ENCODE measurements around the gene DDX3X.
"Not testable (repeated sequence)": the region's sequence is repeated elsewhere in the genome, so short reads cannot be mapped to it uniquely, and the experiment has no call there.

Gene DDX3X

DNA sequence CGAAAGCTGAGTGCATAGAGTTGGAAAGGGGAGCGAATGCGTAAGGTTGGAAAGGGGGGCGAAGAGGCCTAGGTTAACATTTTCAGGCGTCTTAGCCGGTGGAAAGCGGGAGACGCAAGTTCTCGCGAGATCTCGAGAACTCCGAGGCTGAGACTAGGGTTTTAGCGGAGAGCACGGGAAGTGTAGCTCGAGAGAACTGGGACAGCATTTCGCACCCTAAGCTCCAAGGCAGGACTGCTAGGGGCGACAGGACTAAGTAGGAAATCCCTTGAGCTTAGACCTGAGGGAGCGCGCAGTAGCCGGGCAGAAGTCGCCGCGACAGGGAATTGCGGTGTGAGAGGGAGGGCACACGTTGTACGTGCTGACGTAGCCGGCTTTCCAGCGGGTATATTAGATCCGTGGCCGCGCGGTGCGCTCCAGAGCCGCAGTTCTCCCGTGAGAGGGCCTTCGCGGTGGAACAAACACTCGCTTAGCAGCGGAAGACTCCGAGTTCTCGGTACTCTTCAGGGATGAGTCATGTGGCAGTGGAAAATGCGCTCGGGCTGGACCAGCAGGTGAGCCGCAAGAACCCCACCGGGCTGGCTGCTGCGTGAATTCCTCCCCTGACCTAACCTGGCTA lies at the start of gene DDX3X:
DDX3X (plus strand) TSS at position 419 of the 619 bp plus-strand sequence; CDS start at position 510, 91 bp downstream.
- peak; percentile 77 for DNase-seq

DNA sequence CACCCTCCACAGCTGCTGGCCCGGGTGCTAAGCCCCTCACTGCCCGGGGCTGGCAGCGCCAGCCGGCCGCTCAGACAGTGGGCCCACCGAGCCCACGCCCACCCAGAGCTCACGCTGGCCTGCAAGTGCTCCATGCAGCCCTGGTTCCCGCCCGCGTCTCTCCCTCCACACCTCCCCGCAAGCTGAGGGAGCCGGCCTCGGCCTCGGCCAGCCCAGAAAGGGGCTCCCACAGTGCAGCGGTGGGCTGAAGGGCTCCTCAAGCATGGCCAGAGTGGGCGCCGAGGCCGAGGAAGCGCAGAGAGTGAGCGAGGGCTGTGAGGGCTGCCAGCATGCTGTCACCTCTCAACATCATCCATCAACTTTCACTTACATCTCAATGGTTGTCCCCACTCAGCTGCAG lies 48.0 kb upstream of the DDX3X start:
- not testable (repeated sequence) for DNase-seq

DNA sequence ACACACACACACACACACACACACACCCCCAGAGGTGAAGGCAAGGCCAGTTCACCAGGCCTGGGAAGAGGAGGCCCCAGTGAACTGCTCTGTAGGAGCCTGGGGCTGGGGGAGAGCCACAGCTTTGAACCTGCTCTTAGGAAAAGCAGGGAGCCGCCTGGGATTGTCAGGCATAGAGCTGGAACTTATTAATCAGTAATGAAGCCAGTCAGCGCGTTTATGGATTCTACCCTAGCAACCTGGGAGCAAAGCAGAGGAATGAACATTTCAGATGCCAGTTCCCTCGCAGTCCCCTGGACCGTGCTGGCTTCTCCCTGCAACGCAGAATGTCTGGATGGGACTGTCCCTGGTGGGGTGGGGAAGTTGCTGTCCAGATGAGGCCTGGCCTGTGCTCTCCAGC lies 45.3 kb upstream of the DDX3X start:
- DNase-seq: no peak

DNA sequence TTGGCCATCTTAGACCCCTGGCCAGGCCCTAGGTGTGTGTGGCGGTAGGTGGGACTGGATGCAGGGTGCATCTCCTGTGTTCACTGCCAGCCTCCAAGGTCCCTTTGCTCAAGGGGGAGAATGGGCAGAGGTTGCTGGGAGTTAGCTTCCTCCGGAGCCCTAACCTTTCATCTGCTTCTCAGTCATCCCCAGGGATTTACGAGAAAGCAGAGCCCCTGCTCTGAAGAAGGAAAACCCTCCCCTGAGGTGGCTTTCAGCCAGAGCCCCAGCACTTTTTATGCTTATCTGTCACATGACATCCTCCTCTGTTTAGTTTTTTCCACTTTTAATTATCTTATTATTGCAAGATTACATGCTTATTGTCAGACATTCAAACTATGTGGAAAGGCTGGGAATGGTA lies 44.9 kb upstream of the DDX3X start:
- DNase-seq: no peak

DNA sequence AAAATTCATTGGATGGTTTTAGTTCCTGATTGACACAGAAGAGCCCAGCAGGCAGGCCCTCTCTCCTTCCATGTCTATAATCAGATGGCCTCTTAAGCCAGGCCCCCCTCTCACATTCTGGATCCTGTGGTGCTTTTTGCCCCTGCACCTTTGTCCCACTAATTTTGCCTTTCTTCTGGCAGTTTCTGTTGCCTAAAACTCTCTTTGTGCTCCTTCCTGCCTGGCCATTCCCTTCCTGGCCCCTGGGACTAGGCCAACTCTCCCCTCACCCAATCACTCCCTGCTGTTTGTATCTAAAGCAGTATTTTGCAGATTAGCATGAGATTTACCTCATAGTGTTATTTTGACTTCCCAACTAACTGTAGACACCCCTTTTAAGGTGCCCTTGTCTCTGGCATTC lies 42.7 kb upstream of the DDX3X start:
- no peak for DNase-seq

DNA sequence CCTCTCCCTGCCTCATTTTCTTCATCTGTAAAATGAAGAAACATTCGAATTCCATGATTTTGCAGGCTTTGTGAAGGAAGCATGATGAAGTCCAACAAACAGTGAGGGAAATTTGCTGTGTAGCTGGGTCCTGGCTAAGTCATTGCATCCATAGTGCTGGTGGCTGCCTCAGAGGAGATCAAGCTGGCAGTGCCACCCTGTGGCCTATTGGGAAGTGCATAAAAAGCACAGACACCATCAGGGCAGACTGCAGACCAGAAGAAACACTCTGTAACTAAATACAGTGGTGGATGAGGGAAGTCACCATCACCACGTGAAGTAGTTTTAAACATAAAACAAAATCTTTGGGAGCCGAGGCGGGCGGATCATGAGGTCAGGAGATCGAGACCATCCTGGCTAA lies 40.7 kb upstream of the DDX3X start:
- no peak for DNase-seq

DNA sequence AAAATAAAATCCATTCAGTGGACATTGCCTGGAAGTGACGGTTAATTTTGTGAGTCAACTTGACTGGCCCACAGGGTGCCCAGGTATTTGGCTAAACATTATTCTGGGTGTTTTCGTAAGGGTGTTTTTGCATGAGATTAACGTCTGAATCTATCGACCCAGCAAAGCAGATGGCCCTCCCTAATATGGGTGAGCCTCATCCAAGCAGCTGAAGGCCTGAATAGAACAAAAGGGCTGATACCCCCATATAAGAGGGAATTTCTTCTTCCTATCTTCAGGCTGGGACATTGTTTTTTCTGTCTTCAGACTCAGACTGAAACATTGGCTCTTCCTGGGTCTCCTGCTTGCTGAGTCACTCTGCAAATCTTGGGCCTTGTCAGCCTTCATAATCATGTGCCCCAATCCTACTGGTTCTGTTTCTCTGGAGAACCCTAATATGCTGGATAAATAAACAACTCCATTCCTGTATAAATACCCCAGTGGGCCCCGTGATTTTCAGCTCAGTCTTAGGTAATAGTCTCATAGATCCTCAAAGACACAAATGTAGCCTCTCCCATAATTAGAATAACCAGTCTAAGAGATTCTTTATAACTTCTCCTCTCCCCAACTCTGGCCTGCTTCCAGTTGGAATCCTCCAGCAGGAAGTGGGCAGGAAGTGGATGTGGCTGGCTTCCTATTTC lies 33.1 kb upstream of the DDX3X start:
- no peak for DNase-seq

DNA sequence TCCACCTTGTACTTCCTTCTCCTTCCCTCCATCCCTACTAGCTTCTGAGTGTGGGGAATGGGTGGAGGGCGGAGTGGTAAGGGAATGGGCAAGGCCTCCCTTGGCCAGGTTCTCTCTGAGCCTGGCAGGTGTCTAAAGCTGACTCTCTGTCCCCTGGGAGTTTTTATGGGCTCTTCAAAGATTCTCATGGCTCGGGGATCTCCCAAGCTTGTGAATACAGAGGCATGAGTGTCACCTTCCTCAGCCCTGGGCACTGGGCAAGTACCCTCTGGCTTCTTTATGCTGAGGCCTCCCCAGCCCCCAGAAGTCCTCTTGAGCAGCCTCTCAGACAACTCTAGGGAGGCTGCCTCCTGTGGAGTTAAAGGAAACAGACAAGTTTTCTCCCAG lies 32.5 kb upstream of the DDX3X start:
- DNase-seq: no peak

DNA sequence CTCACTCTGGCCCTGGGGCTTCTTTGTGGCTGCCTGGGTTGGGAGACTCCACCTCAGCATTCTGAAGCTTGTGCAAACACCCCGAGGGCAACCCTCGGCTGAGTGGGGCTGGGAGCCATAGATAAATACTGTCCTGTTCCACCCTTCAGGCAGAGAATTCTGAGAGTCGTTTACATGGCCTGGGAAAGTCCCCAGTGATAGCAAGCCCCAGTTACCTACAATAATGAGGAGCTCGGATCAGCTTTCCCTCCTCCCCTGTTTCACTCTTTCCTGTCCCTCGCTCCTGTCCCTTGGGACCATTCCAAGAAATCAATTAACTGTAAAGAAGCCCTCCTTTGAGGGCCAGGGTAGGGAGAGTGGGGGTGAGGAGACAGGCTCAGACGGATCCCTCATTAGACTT lies 31.6 kb upstream of the DDX3X start:
- no peak for DNase-seq

DNA sequence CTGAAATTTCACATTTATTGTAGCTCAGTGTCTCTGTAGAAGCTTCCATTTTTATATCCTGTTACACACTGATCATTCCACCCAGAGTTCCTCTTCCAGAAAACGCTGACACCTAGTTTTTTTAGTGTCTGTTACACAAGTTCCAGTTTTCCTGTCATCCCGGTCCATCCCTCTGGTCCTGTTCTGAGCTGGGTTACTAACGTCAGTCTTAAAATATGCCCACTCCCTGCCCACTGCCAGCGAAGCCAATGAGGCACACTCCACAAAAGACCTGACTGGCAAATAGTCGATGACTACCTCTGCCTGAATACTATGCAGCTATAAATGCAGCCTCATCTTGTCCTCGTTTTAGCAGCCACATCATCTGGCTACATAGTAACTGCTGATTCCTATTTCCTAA lies 30.9 kb upstream of the DDX3X start:
- no peak for DNase-seq

DNA sequence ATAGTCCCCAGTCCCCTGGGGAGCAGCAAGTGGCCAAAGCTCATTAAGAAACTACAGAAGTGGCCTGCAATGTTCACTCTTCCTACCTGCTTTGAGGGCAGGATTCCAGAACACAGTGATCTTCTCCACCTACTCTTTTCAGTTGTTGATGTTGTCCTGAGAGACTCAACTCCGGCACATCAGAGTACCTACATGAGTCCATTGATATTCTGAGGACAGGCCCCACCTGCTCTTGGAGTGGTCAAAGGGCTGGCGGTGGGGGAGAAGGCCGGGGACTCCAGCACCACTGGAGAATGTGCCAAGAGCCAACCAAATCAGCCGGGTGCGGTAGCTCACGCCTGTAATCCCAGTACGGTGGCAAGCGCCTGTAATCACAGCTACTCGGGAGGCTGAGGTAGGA lies 29.8 kb upstream of the DDX3X start:
- DNase-seq: no peak

DNA sequence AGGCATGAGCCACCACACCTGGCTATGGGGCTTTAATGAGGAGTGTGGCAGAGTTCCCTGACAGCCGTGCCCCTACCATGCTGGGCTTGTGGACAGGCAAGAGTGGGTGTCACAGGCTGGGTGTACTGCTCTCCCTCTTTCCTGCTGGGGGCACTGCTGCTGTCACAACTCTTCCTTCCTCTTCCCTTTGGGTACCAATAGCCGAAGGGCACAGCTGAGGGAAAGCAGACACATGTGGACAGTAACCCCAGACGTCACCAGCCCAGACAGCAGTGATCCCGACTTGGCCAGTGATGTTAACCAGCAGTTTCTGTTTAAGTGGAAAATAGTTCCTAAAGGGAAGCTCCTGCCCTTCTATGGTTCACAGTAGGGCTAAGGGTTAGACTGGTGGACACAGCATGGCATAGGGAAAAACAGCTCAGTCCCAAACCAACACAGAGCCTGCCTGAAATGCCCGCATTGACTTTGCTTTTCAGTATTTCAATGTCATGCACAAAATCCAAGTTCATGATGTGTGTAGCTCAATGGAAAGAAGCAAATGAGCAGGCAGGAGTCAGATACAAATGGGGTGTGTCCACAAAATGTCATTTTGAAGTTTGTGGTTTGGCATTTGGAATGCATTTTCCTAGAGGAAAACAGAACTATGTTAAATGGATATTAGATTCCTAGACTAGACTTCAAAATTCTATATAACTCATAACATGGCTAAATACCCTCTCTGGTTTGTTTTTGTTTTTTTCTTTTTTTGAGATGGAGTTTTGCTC lies 24.9 kb upstream of the DDX3X start:
- DNase-seq: no peak

DNA sequence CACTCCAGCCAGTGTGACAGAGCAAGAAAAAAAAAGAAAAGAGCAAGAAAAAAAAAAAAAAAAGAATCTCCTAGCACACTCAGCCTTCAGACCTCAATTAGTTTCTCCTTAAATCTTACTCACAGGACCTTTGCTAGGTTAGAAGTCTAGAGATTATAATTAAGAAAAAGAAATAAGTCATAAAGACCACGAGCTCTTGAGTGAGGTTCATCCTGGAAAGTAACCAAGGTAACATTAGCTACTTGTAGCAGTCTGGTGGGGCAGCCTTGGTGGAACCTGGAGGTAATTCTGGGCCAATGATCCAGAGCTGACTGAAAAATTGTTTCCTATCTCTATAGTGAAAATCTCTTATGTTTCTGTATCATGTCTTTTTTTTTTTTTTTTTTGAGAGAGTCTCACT lies 21.2 kb upstream of the DDX3X start:
- DNase-seq: no peak

DNA sequence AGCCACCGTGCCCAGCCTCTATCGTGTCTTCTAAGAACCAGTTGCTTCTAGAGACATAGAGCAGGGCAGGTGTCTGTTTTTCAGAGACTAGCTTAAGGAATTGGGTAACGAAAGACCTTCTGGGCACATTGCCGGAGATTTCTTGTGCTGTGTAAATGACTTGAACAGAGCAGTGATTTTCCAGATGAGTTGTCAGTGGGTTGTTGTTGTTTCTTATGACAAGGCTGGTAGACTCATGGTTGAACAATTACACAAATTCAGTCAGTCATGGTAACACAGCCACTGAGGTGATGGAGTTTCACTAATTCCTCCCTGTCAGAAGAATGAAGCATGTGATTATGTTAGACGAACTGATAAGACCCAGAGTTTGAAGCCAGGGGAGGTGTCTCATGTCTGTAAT lies 20.5 kb upstream of the DDX3X start:
- no peak for DNase-seq

DNA sequence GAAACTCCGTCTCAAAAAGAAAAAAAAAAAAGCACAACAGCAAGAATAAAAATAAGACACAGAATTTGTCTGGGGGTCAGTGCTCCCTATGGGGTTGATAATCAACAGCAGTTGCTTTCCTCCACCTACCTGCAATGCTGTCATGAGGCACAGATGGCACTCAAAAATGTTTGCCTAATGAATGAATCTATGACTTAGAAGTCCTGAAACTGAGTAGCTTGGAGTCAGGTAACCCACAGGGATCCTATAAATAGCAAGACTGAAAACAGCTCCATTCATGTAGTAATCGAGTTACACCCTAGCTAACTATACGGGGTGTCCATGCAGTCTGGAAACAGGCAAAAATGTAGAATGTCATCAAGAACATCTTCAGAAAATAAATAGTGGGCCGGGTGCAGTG lies 19.8 kb upstream of the DDX3X start:
- DNase-seq: no peak

DNA sequence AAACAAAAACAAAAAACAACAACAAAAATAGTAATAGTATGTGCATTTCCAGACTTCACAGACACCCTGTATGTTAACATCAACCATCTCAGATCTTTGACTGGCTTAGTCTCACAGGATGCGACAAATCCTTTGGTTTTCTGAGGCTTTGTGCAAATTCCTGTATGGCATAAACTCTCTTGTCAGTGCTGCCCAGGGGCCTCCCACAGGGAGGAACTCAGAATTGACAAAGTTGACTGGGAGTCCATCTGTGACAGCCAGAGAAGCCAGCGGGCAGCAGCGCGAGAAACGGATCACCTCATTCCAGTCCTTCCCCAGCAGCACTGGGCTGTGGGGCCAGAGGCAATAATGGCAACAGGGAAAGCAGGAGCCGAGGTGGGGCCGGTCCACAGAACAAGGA lies 19.1 kb upstream of the DDX3X start:
- no peak for DNase-seq

DNA sequence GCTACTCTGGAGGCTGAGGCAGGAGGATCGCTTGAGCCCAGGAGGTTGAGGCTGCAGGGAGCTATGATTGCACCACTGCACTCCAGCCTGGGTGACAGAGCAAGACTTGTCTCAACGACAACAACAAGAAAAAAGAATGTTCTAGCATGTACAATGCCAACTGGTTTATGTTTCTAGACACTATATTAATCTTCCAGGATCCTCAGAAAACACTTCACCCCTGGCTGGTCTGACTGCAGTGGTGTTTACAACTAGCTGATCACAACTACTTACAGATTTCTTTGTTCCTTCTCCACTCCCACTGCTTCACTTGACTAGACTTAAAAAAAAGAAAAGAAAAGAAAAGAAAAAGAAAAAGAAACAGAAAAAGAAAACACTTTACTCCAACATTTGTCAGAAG lies 17.7 kb upstream of the DDX3X start:
- DNase-seq: not testable (repeated sequence)

DNA sequence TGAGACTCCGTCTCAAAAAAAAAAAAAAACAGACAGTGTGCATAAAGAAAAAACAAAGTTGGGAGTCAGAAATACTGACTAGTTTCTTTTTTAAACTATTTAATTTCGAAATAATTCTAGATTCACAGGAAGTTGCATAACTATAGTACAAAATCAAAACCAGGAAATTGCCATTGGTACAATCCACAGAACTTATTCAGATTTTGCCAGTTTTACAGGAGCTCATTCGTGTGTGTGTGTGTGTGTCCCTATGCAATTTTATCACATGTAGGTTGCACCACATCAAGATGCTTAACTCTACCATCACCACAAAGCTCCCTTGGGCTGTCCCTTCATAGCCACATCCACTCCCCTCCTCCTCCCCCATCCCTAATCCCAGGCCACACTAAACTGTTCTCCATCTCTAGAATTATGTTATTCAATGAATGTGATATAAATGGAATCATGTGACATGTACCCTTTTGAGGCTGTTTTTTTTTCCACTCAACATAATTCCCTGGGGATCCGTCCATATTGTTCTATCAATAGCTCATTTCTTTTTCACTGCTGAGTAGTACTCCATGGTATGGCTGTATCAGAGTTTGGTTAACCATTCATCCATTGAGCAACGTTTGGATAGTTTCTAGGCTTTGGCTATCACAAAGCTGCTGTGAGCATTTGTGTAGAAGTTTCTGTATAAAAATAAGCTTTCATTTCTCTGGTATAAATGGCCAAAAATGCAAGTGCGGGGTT lies 16.3 kb upstream of the DDX3X start:
- no peak for DNase-seq

DNA sequence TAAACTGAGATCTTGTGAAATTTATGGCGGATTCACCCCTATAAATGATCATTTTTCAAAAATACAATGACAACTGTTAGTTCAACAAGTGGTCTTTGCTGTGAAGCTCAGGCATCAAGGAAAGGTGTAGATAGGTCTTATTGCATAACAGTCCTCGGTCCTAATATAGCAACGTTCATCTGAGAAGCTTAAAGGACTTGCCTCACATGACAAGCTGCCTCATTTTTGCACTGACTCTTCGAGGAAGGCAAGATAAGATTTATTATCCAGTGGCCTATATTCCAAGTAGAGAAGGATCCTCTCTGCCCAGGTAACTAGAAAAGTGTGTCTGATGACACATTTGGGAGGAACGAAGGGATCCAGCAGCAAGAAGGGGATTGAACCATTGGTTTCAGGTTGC lies 13.6 kb upstream of the DDX3X start:
- DNase-seq: no peak

DNA sequence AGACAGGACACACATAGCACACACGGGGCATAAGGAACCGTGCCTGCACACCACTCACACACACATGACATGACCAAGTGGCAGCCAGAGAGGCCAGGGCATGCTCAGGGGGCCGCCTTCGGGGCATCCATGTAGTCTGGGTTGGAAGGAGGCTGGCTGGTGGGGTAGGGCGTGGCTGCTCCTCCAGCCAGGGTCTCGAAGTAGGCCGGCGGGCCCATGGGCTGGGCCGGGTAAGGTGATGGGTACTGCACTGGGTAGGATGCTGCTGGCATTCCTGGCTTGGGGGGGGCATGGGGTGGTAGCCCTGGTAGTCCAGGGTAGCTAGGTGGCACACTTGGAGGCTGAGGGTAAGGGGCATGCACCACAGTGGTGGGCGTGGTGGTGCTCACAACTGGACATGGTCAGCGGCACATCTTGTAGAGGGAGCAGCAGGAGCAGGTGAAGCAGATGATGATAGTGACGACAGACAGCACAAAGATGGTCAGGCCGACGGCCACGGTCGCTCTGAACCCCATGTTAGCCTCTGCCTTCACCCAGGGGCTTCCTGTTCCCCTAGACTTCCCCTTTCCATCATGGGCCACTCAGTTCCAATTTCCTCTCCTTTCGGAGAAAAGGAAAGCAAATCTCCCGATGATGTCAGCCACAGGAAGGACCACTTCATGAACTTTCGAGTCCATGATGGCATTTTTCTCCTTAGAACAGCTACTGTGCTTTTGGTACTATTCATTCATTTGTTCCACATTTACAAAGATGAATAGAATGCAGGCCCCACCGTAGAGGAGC lies 10.9 kb upstream of the DDX3X start:
- no peak for DNase-seq

DNA sequence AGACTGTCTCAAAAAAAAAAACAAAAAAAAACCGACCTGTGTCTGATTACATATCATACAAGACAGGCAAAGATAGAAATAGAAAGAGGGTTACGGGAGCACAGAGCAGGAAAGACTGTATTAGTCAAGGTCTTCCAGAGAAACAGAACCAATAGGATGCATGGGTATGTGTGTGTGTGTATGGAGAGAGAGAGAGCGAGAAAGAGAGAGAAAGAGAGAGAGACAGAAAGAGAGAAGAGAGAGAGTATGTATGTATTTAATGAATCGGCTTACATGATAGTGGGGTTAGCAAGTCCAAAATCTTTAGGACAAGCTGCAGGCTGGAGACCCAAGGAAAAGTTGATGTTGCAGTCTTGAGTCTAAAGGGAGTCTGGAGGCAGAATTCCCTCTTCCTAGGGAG lies 7.5 kb upstream of the DDX3X start:
- no peak for DNase-seq

DNA sequence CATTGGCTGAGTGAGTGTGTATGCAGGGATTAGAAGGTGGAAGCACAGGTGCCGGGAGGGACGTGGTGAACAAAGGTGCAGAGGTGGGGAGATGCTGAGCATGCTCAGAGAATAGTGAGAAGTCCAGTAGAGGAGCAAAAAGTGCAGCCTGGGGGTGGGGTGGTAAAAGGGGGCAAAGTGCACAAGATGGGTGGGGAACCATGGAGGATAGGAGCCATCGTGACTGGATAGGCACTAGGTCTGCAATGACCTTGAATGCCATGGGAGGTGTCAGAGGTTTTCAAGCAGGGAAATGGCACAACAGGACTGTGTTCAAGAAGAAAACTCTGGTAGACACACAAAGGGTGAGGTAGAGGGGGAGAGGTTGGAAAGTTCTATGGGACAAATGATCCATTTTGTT lies 6.6 kb upstream of the DDX3X start:
- DNase-seq: no peak

DNA sequence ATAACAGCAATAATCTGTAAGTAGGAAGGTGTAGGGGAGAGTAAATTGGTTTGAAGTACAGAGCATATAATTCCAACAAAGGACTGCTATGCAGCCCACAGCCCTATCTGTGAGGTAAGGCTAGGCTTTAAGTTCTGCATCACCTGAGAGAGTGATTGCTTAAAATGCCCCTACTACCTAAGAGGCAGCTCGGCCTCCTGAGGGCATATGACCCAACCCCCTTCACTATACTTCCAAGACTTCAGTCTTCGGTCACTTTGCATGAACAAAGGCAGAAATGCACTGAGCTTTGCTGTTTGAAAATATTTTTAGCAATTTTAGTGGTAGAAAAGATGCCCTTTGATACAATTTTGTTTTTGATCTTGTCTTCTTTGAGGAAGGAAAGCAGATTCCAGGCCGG lies 4.9 kb upstream of the DDX3X start:
- DNase-seq: no peak
